ENCODE data around the gene HSPA14.

Gene HSPA14

DNA sequence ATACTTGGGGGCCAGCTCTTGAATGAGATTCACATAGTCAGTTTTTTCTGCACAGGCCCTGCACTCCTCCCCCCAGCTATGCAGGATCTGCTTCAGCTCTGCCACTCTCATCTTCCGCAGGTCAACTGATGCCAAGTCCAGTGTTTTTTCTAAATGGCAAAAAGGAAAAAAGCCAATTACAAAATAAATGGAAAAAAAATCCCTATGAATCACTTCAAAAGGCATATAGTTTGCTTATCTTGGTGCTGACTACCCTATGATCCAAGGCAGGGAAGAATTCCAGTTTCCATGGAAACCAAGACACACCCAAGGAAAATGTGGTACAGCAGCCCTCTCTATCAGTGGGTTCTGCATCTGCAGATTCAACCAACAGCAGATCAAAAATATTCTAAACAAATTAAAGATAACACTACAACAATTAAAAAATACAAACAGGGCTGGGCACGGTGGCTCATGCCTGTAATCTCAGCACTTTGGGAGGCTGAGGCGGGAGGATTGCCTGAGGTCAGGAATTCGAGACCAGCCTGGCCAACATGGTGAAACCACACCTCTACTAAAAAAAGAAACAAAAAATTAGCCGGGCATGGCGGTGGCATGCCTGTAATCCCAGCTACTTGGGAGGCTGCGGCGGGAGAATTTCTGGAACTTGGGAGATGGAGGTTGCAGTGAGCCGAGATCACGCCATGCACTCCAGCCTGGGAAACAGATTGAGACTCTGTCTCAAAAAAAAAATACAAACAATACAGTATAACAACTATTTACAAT is 17.9 kb upstream of the HSPA14 start:
- DNase-seq, result no peak
- Histone ChIP-seq H3K9ac (ENCODE audit: low read length) (no peak overlapping the region), H3K9me3 (replicated peaks; ENCODE audit: insufficient read depth, low read length) (no peaks in the 10 kb centered on the region), H3K36me3 (replicated peaks; ENCODE audit: insufficient read depth, low read length) (no peaks in the 10 kb centered on the region), H3K27ac (ENCODE audit: low read length) (no peak overlapping the region), H4K20me1 (ENCODE audit: insufficient read depth, low read length) (no peaks in the 10 kb centered on the region), H3K4me3 (ENCODE audit: low read length) (no peak overlapping the region), H3K9me2 (replicated peaks; ENCODE audit: insufficient read depth, low read length) (no peaks in the 10 kb centered on the region), H3K4me2 (ENCODE audit: low read depth, low read length) (no peak overlapping the region), H3F3A (ENCODE audit: insufficient read depth, low read length) (no peaks in the 10 kb centered on the region), H3K27me3 (replicated peaks; ENCODE audit: insufficient read depth, low read length) (no peaks in the 10 kb centered on the region), H2AFZ (ENCODE audit: low read length) (no peak overlapping the region), H3K79me2 (ENCODE audit: low read length) (no peaks in the 10 kb centered on the region), H3K4me1 (ENCODE audit: low read length) (no peaks in the 10 kb centered on the region; the same call in 1 of the 2 replicates)
- TF ChIP-seq, protein P1, sequence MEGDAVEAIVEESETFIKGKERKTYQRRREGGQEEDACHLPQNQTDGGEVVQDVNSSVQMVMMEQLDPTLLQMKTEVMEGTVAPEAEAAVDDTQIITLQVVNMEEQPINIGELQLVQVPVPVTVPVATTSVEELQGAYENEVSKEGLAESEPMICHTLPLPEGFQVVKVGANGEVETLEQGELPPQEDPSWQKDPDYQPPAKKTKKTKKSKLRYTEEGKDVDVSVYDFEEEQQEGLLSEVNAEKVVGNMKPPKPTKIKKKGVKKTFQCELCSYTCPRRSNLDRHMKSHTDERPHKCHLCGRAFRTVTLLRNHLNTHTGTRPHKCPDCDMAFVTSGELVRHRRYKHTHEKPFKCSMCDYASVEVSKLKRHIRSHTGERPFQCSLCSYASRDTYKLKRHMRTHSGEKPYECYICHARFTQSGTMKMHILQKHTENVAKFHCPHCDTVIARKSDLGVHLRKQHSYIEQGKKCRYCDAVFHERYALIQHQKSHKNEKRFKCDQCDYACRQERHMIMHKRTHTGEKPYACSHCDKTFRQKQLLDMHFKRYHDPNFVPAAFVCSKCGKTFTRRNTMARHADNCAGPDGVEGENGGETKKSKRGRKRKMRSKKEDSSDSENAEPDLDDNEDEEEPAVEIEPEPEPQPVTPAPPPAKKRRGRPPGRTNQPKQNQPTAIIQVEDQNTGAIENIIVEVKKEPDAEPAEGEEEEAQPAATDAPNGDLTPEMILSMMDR (IDR thresholded peaks at IDR 0.05; ENCODE audit: low read length), result no peak
- TF ChIP-seq EZH2 (optimal IDR thresholded peaks at IDR 0.05; ENCODE audit: low read depth, low read length), result no peak
- no peak for TF ChIP-seq EZH2phosphoT487 (IDR thresholded peaks at IDR 0.05; ENCODE audit: low read length)

DNA sequence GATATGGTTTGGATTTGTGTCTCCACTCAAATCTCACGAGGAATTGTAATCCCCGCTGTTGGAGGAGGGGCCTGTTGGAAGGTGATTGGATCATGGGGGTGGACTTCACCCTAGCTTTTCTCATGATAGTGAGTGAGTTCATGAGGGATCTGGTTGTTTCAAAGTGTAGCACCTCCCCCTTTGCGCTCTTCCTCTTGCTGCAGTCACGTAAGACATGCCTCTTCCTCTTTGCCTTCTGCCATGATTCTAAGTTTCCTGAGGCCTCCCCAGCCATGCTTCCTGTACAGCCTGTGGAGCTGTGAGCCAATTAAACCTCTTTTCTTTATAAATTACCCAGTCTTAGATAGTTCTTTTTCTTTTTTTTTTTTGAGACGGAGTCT is 17.3 kb upstream of the HSPA14 start:
- no peak for DNase-seq
- Histone ChIP-seq H3K4me3 (ENCODE audit: low read length) (no peak overlapping the region), H3K9me2 (replicated peaks; ENCODE audit: insufficient read depth, low read length) (no peaks in the 10 kb centered on the region), H3K9ac (ENCODE audit: low read length) (no peak overlapping the region), H3K36me3 (replicated peaks; ENCODE audit: insufficient read depth, low read length) (no peaks in the 10 kb centered on the region), H2AFZ (ENCODE audit: low read length) (no peak overlapping the region), H3K4me1 (ENCODE audit: low read length) (peaks cover 4% of the 10 kb centered on the region; the same call in 1 of the 2 replicates), H3K79me2 (ENCODE audit: low read length) (no peaks in the 10 kb centered on the region), H3F3A (ENCODE audit: insufficient read depth, low read length) (no peaks in the 10 kb centered on the region), H3K27ac (ENCODE audit: low read length) (no peak overlapping the region), H3K4me2 (ENCODE audit: low read depth, low read length) (no peak overlapping the region), H3K27me3 (replicated peaks; ENCODE audit: insufficient read depth, low read length) (no peaks in the 10 kb centered on the region), H3K9me3 (replicated peaks; ENCODE audit: insufficient read depth, low read length) (no peaks in the 10 kb centered on the region), H4K20me1 (ENCODE audit: insufficient read depth, low read length) (no peaks in the 10 kb centered on the region)
- TF ChIP-seq EZH2phosphoT487 (IDR thresholded peaks at IDR 0.05; ENCODE audit: low read length), result no peak

DNA sequence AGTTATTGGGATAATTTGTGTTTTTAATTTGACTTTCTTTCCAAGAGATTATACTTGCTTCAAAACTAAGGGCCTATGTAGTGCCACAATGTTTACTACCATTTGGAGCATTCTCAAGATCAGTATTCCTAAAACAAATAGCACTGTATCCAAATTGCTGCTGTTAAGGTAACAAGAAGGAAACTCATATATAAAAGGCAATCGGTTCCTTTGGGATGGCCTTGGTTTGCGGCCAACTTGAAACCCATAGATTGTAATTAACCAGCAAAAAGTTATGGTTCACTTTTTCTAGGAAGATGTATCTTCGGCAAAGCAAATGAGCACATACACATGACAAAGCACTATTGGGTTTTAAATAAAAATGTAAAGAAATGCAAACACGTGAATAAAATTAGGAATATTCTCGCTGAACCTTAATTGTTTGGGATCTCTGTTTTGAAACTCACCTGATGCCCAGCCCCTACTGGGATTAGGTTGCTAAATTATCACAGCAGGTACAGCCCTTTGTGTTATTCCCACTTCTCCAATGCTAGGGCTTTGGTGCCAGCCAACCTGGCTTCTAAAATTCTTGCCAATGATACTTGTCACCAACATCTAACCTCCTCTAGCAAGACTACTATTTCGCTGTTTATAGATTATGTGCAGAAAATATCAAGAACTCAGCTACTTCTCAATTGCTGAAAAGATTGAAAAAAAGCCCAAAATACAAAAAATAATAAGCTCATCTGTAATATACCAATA is 16.3 kb upstream of the HSPA14 start:
- H4K20me1 ChIP-seq (ENCODE audit: insufficient read depth, low read length), result no peaks in the 10 kb centered on the region
- no peaks in the 10 kb centered on the region for H3K79me2 ChIP-seq (ENCODE audit: low read length)
- peaks cover 7% of the 10 kb centered on the region for H3F3A ChIP-seq (ENCODE audit: insufficient read depth, low read length)
- no peak overlapping the region for H3K4me2 ChIP-seq (ENCODE audit: low read depth, low read length)
- H3K4me1 ChIP-seq (ENCODE audit: low read length), result peaks cover 9% of the 10 kb centered on the region
- TF ChIP-seq EZH2phosphoT487 (IDR thresholded peaks at IDR 0.05; ENCODE audit: low read length) (no peak), EZH2 (optimal IDR thresholded peaks at IDR 0.05; ENCODE audit: low read depth, low read length) (no peak)
- TF ChIP-seq, protein P1 (IDR thresholded peaks at IDR 0.05; ENCODE audit: low read length), result no peak
- no peak overlapping the region for H3K4me3 ChIP-seq (ENCODE audit: low read length)
- no peak overlapping the region for H2AFZ ChIP-seq (ENCODE audit: low read length)
- no peaks in the 10 kb centered on the region for H3K36me3 ChIP-seq (replicated peaks; ENCODE audit: insufficient read depth, low read length)
- no peaks in the 10 kb centered on the region for H3K27me3 ChIP-seq (replicated peaks; ENCODE audit: insufficient read depth, low read length)
- no peak for DNase-seq
- H3K9me3 ChIP-seq (replicated peaks; ENCODE audit: insufficient read depth, low read length), result no peaks in the 10 kb centered on the region
- H3K9me2 ChIP-seq (replicated peaks; ENCODE audit: insufficient read depth, low read length), result no peaks in the 10 kb centered on the region
- no peak overlapping the region for H3K27ac ChIP-seq (ENCODE audit: low read length)
- no peak overlapping the region for H3K9ac ChIP-seq (ENCODE audit: low read length)
